ENCODE results near the gene B3GALT2.

GRCh38 chr1:193229136-193229535 lies 42.7 kb upstream of the B3GALT2 start:
- TF ChIP-seq CTCF (IDR thresholded peaks at IDR 0.05; ENCODE audit: borderline replicate concordance, extremely low read depth, low read length, poor library complexity, severe bottlenecking) (no peak), EZH2 (IDR thresholded peaks at IDR 0.05; ENCODE audit: borderline replicate concordance, low read depth, low read length, severe bottlenecking) (no peak)

Measured in DND-41 (cell line).